Measurements from ENCODE around the gene DPP6.

DPP6 gene

GRCh38 chr7:154837622-154838021, 785.4 kb downstream of the DPP6 start:
- H3K4me2 ChIP-seq (ENCODE audit: low read length), result no peak overlapping the region
- no peaks in the 10 kb centered on the region for H3K36me3 ChIP-seq (ENCODE audit: control insufficient read depth, insufficient read depth, low read length)

DNA sequence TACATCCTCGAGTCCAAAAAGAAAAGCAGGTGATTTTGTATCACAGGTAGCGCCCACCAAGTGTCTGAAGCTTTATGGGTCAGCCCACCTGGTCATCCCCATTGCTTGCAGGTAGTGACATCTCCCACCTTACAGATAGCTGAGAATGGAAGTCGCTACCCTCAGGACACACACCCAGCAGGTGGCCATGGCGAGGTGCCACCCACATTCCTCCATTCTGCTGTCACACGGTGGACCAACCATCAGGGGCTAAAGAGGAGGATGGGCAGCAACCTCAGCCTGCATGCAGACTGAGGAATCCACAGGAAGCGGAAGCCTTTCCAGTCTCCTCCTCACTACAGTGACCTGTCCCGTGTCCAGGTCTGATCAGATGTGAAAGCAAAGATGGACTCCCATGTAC, 787.9 kb downstream of the DPP6 start:
- Histone ChIP-seq H3K79me2 (no peaks in the 10 kb centered on the region), H3K4me1 (peaks cover 3% of the 10 kb centered on the region), H2AFZ (no peak overlapping the region), H3K36me3 (ENCODE audit: control insufficient read depth, insufficient read depth, low read length) (no peaks in the 10 kb centered on the region), H3K4me3 (ENCODE audit: low read depth, low read length) (no peak overlapping the region), H3K4me2 (ENCODE audit: low read length) (no peak overlapping the region), H3K9ac (no peak overlapping the region), H3K27ac (no peak overlapping the region), H3K9me3 (ENCODE audit: control insufficient read depth, low read length) (no peaks in the 10 kb centered on the region), H3K27me3 (ENCODE audit: control insufficient read depth, insufficient read depth, low read length) (no peaks in the 10 kb centered on the region)
- TF ChIP-seq CTCF (IDR thresholded peaks at IDR 0.05), result no peak

More at GRCh38 chr7:154837622-154838021, 785.4 kb downstream of the DPP6 start:
- no peak for TF ChIP-seq CTCF (IDR thresholded peaks at IDR 0.05)
- Histone ChIP-seq H2AFZ (no peak overlapping the region), H3K9me3 (ENCODE audit: control insufficient read depth, low read length) (no peaks in the 10 kb centered on the region), H3K27me3 (ENCODE audit: control insufficient read depth, insufficient read depth, low read length) (no peaks in the 10 kb centered on the region), H3K79me2 (no peaks in the 10 kb centered on the region), H3K27ac (no peak overlapping the region), H3K4me3 (ENCODE audit: low read depth, low read length) (no peak overlapping the region), H3K4me1 (peaks cover under 1% of the 10 kb centered on the region), H3K9ac (no peak overlapping the region)

DNA sequence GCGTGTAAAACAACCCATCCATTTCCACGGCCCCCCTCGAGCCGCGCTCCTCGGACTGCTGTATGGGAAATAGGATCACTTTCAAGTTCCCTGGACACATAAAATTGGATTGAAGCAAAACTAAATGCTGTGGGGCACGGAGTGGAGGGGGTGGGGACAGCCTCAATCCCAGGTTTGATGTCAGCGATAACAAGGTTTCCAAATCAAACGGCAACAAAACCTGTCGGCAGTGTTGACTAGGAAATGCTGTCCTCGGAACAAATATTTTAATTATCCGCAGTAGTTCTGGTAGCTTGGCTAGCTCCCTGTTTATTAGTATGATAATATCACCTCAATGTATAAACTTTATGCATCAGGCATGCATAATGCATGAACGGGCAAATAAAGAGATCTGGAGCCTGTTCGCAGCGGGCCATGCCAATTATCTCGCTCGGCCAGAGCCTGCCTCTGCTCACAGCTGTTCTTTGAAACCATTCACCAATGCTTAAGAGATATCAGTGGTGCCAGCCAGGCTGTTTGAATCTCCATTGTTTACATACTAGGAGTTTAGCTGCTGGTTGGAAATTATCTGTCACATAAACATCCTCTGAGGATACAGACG, 789.6 kb downstream of the DPP6 start:
- Histone ChIP-seq H3K27ac (peak overlapping the region; percentile 63), H3K4me2 (ENCODE audit: low read length) (peak overlapping the region; percentile 57), H3K4me1 (peaks cover 3% of the 10 kb centered on the region), H3K79me2 (no peaks in the 10 kb centered on the region), H3K36me3 (ENCODE audit: control insufficient read depth, insufficient read depth, low read length) (no peaks in the 10 kb centered on the region), H3K27me3 (ENCODE audit: control insufficient read depth, insufficient read depth, low read length) (no peaks in the 10 kb centered on the region), H3K9me3 (ENCODE audit: control insufficient read depth, low read length) (no peaks in the 10 kb centered on the region), H3K4me3 (ENCODE audit: low read depth, low read length) (peak overlapping the region; percentile 8), H2AFZ (peak overlapping the region; percentile 23), H3K9ac (no peak overlapping the region)
- no peak for TF ChIP-seq CTCF (IDR thresholded peaks at IDR 0.05)

GRCh38 chr7:154842591-154842990, 790.4 kb downstream of the DPP6 start:
- Histone ChIP-seq H3K4me2 (ENCODE audit: low read length) (peak overlapping the region; percentile 57), H3K36me3 (ENCODE audit: control insufficient read depth, insufficient read depth, low read length) (no peaks in the 10 kb centered on the region), H3K9ac (no peak overlapping the region), H3K9me3 (ENCODE audit: control insufficient read depth, low read length) (no peaks in the 10 kb centered on the region), H3K4me1 (peaks cover 3% of the 10 kb centered on the region), H2AFZ (no peak overlapping the region), H3K27me3 (ENCODE audit: control insufficient read depth, insufficient read depth, low read length) (no peaks in the 10 kb centered on the region), H3K27ac (peak overlapping the region; percentile 63), H3K4me3 (ENCODE audit: low read depth, low read length) (no peak overlapping the region), H3K79me2 (no peaks in the 10 kb centered on the region)
- no peak for TF ChIP-seq CTCF (IDR thresholded peaks at IDR 0.05)

GRCh38 chr7:154843670-154844237, 791.6 kb downstream of the DPP6 start:
- Histone ChIP-seq H3K9me3 (ENCODE audit: control insufficient read depth, low read length) (no peaks in the 10 kb centered on the region), H3K27ac (no peak overlapping the region), H2AFZ (no peak overlapping the region), H3K4me2 (ENCODE audit: low read length) (no peak overlapping the region), H3K79me2 (no peaks in the 10 kb centered on the region), H3K27me3 (ENCODE audit: control insufficient read depth, insufficient read depth, low read length) (no peaks in the 10 kb centered on the region), H3K4me1 (peaks cover 3% of the 10 kb centered on the region), H3K36me3 (ENCODE audit: control insufficient read depth, insufficient read depth, low read length) (no peaks in the 10 kb centered on the region), H3K4me3 (ENCODE audit: low read depth, low read length) (no peak overlapping the region), H3K9ac (no peak overlapping the region)
- TF ChIP-seq CTCF (IDR thresholded peaks at IDR 0.05), result no peak
